ENCODE data around the gene PARK7.

PARK7 gene

GRCh38 chr1:8025061-8025670 is 63.7 kb downstream of the PARK7 start:
- DNase-seq = no peak

GRCh38 chr1:8025671-8026144 is 64.2 kb downstream of the PARK7 start:
- DNase-seq = no peak

GRCh38 chr1:8026153-8026975 is 64.9 kb downstream of the PARK7 start, which contains the start of gene ERRFI1:
TSS of gene ERRFI1 (minus strand) at chr1:8026309. CDS start at chr1:8015619, 10,690 bp downstream.
- DNase-seq = peak; percentile 87

- DNase-seq = no peak
Measured at GRCh38 chr1:8026976-8027747, 65.7 kb downstream of the PARK7 start.

- no peak for DNase-seq
Measured at GRCh38 chr1:8027748-8028570, 66.4 kb downstream of the PARK7 start.

- DNase-seq = no peak
Measured at GRCh38 chr1:8028571-8028910, 67.0 kb downstream of the PARK7 start.

GRCh38 chr1:8031176-8031785 is 69.8 kb downstream of the PARK7 start:
- DNase-seq = peak; percentile 47

GRCh38 chr1:8032366-8032910 is 70.9 kb downstream of the PARK7 start:
- DNase-seq = no peak

- no peak for DNase-seq
Measured at GRCh38 chr1:8033322-8033721, 71.8 kb downstream of the PARK7 start.

Data from NCI-H446 treated with DMSO at 0.1 percent for 48 hours (cell line).